Measurements from ENCODE around the gene GALNT9.

DNA sequence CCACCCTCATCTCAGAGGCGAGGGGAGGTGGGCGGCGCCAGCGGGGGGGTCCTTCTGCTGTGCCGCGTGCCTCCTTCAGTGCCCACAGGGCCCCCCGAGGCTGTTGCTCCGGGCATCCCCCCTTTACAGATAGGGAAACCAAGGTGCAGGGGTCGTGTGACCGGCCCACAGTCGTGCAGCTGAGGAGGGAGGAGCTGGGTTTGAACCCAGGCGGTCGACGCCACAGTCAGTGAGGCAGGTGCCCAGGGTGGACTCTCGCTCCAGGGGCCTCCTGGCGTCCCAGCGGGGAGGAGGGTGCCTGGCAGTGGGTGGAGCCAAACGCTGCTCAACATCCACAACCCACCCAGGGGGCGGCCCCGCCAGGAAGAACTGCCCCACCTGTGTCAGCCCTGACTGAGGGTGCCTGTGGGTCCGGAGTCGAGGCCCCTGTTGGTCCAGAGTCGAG is 8.6 kb downstream of the GALNT9 start:
- TF ChIP-seq, protein P1, sequence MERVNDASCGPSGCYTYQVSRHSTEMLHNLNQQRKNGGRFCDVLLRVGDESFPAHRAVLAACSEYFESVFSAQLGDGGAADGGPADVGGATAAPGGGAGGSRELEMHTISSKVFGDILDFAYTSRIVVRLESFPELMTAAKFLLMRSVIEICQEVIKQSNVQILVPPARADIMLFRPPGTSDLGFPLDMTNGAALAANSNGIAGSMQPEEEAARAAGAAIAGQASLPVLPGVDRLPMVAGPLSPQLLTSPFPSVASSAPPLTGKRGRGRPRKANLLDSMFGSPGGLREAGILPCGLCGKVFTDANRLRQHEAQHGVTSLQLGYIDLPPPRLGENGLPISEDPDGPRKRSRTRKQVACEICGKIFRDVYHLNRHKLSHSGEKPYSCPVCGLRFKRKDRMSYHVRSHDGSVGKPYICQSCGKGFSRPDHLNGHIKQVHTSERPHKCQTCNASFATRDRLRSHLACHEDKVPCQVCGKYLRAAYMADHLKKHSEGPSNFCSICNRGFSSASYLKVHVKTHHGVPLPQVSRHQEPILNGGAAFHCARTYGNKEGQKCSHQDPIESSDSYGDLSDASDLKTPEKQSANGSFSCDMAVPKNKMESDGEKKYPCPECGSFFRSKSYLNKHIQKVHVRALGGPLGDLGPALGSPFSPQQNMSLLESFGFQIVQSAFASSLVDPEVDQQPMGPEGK (CRISPR knock-in tag; IDR thresholded peaks at IDR 0.05; ENCODE audit: borderline replicate concordance): no peak
- TF ChIP-seq ISL1 (CRISPR knock-in tag; IDR thresholded peaks at IDR 0.05) (no peak), TOX (CRISPR knock-in tag; IDR thresholded peaks at IDR 0.05; ENCODE audit: borderline replicate concordance) (no peak), OSR1 (CRISPR knock-in tag; IDR thresholded peaks at IDR 0.05) (no peak), ESRRG (CRISPR knock-in tag; IDR thresholded peaks at IDR 0.05) (no peak)
- TF ChIP-seq, protein P2, sequence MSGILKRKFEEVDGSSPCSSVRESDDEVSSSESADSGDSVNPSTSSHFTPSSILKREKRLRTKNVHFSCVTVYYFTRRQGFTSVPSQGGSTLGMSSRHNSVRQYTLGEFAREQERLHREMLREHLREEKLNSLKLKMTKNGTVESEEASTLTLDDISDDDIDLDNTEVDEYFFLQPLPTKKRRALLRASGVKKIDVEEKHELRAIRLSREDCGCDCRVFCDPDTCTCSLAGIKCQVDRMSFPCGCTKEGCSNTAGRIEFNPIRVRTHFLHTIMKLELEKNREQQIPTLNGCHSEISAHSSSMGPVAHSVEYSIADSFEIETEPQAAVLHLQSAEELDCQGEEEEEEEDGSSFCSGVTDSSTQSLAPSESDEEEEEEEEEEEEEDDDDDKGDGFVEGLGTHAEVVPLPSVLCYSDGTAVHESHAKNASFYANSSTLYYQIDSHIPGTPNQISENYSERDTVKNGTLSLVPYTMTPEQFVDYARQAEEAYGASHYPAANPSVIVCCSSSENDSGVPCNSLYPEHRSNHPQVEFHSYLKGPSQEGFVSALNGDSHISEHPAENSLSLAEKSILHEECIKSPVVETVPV (CRISPR knock-in tag; IDR thresholded peaks at IDR 0.05): no peak
- TF ChIP-seq, protein P3, sequence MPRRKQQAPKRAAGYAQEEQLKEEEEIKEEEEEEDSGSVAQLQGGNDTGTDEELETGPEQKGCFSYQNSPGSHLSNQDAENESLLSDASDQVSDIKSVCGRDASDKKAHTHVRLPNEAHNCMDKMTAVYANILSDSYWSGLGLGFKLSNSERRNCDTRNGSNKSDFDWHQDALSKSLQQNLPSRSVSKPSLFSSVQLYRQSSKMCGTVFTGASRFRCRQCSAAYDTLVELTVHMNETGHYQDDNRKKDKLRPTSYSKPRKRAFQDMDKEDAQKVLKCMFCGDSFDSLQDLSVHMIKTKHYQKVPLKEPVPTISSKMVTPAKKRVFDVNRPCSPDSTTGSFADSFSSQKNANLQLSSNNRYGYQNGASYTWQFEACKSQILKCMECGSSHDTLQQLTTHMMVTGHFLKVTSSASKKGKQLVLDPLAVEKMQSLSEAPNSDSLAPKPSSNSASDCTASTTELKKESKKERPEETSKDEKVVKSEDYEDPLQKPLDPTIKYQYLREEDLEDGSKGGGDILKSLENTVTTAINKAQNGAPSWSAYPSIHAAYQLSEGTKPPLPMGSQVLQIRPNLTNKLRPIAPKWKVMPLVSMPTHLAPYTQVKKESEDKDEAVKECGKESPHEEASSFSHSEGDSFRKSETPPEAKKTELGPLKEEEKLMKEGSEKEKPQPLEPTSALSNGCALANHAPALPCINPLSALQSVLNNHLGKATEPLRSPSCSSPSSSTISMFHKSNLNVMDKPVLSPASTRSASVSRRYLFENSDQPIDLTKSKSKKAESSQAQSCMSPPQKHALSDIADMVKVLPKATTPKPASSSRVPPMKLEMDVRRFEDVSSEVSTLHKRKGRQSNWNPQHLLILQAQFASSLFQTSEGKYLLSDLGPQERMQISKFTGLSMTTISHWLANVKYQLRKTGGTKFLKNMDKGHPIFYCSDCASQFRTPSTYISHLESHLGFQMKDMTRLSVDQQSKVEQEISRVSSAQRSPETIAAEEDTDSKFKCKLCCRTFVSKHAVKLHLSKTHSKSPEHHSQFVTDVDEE (CRISPR knock-in tag; IDR thresholded peaks at IDR 0.05): no peak
